OCI-LY7 (cell line): ENCODE results near the gene FCN1. TPM values are rescaled to one million over a fixed set of nuclear protein-coding genes. Genes with fewer than 3 reads are reported as not detected.

Experiments
- Bru-seq: library from RNA; stranded (reverse); fragments of 400-500 nt; gene quantifications from one replicate; lab custom pipeline; 2021; lab: Mats Ljungman, UMichigan
- BruChase-seq, 2 experiments: library from RNA; stranded (reverse); fragments of 400-500 nt; gene quantifications; one replicate each; lab custom pipeline; 2021; lab: Mats Ljungman, UMichigan
- BruUV-seq: library from RNA; stranded (reverse); fragments of 400-500 nt; replicated peaks from 2 replicates; lab custom pipeline; 2021; lab: Mats Ljungman, UMichigan
- CTCF ChIA-PET: fragments of 300-600 bp; sonication (Branson Sonifier 250); formaldehyde crosslinking; loops from one replicate; lab custom pipeline; 2022; ENCODE audit warnings: antibody characterized with exemption; ENCODE audit not compliant: unreplicated experiment; lab: Charles Lee
- POLR2A ChIA-PET: fragments of 300-600 bp; sonication (Branson Sonifier 250); formaldehyde crosslinking; loops from one replicate; lab custom pipeline; 2022; ENCODE audit warnings: antibody characterized with exemption; lab: Charles Lee
- DNase-seq: peaks from one replicate; pipeline ENCODE4 v3.0.0-alpha.2; 2015; ENCODE audit warnings: low spot score
- H2AFZ ChIP-seq: fragments of 200-600 bp; sonication (generic), shearing (Covaris generic); 2 replicates; pipeline ENCODE4 v1.6.1; 2014; ENCODE audit warnings: mild to moderate bottlenecking, antibody characterized with exemption, low read length, moderate library complexity
- H3K27ac ChIP-seq: fragments of 200-600 bp; sonication (generic); 2 replicates; pipeline ENCODE4 v1.5.1; 2014; ENCODE audit warnings: mixed run types, low read depth, mild to moderate bottlenecking, moderate library complexity, low read length, inconsistent platforms; ENCODE audit not compliant: poor library complexity, severe bottlenecking
- H3K36me3 ChIP-seq: fragments of 200-600 bp; sonication (generic); 2 replicates; pipeline ENCODE4 v1.6.1; 2014; ENCODE audit warnings: mild to moderate bottlenecking, antibody characterized with exemption, low read length, moderate library complexity, mixed read lengths; ENCODE audit not compliant: insufficient read depth
- H3K4me1 ChIP-seq: fragments of 200-600 bp; sonication (generic); 2 replicates; pipeline ENCODE4 v1.5.1; 2014; ENCODE audit warnings: mild to moderate bottlenecking, low read length; ENCODE audit not compliant: insufficient read depth, poor library complexity, severe bottlenecking
- H3K4me2 ChIP-seq: fragments of 200-600 bp; sonication (generic); 2 replicates; pipeline ENCODE4 v1.6.1; 2014; ENCODE audit warnings: mild to moderate bottlenecking, low read length
- H3K4me3 ChIP-seq: fragments of 200-600 bp; sonication (generic); 2 replicates; pipeline ENCODE4 v1.5.1; 2014; ENCODE audit warnings: mild to moderate bottlenecking, low read depth, low read length; ENCODE audit not compliant: poor library complexity, severe bottlenecking
- H3K79me2 ChIP-seq: fragments of 200-600 bp; sonication (generic); 2 replicates; pipeline ENCODE4 v1.6.1; 2016; ENCODE audit warnings: low read depth, mild to moderate bottlenecking, low read length, moderate library complexity, mixed read lengths; ENCODE audit not compliant: insufficient read depth
- H3K9me2 ChIP-seq: fragments of 200-600 bp; sonication (generic); 2 replicates; pipeline ENCODE4 v1.6.1; 2016; ENCODE audit warnings: mild to moderate bottlenecking, low read length, mixed read lengths; ENCODE audit not compliant: insufficient read depth
- H3K9me3 ChIP-seq: fragments of 200-600 bp; sonication (generic); 2 replicates; pipeline ENCODE4 v1.6.1; 2014; ENCODE audit warnings: mild to moderate bottlenecking, mixed run types, low read length, mixed read lengths
- H4K20me1 ChIP-seq: fragments of 200-600 bp; sonication (generic); 2 replicates; pipeline ENCODE4 v1.6.1; 2014; ENCODE audit warnings: mild to moderate bottlenecking, antibody characterized with exemption, low read length, moderate library complexity, mixed read lengths; ENCODE audit not compliant: insufficient read depth
- CTCF ChIP-seq: fragments of 200-600 bp; sonication (generic); conservative IDR thresholded peaks from 2 replicates; pipeline ENCODE4 v1.5.1; 2014; ENCODE audit warnings: mild to moderate bottlenecking, antibody characterized with exemption, low read length, moderate library complexity, mixed read lengths
- EZH2phosphoT487 ChIP-seq: fragments of 200-600 bp; sonication (generic); IDR thresholded peaks from 2 replicates; pipeline ENCODE4 v1.6.1; 2018; ENCODE audit warnings: low read depth, borderline replicate concordance, mild to moderate bottlenecking, mixed run types, antibody characterized with exemption, low read length, moderate library complexity, mixed read lengths
- intact Hi-C: fragments of 100-400 bp; cut with micrococcal nuclease; formaldehyde crosslinking; loops from one replicate; pipeline ENCODE4 v1.10.0; 2022; ENCODE audit not compliant: unreplicated experiment
- long read RNA-seq: library from polyadenylated mRNA; stranded (forward); transcript quantifications from one replicate; pipeline ENCODE4 v2.0.0, GENCODE V29; 2022
- total RNA-seq, 2 experiments: library from RNA; depleted of rRNA in 1 of 2; stranded (reverse); fragments of >200 nt in 1 of 2; shearing (Covaris generic) in 1 of 2; gene quantifications; 2 replicates each; pipeline ENCODE4 v1.2.3, GENCODE V29; 2014 to 2022

Gene FCN1
- total RNA-seq (2014; rRNA removed; shearing (Covaris generic)) (0.19 TPM in 1 of 2 replicates, not detected in the other), total RNA-seq (2022) (0.30 and 0.42 TPM in 2 replicates), Bru-seq, nascent RNA (percentile 14 among the genes with signal in this experiment), BruChase-seq, experiment 1, labeled RNA remaining after a 6-hour chase (percentile 14 among the genes with signal in this experiment), BruChase-seq, experiment 2, labeled RNA remaining after a 2-hour chase (percentile 25 among the genes with signal in this experiment)
- long read RNA-seq, partial matches to known transcripts: 0 of 1 reads
- long read RNA-seq, other reads (novel, unspliced or antisense): 0 of 1 reads

- ChIA-PET POLR2A (interaction anchor here (0.8 kb wide), 1 partner anchor 19 kb away, joined by 3 read pairs; no protein-coding TSS in a partner anchor), CTCF (interaction anchor here (1.5 kb wide), 1 partner anchor 20 kb away, joined by 4 read pairs; no protein-coding TSS in a partner anchor)
- no peaks in the 10 kb centered on the region for H4K20me1 ChIP-seq
- no peak within 1 kb of the TSS for H3K27ac ChIP-seq
- peak; percentile 78 for DNase-seq
- H3K4me1 ChIP-seq: peaks cover 33% of the 10 kb centered on the region
- intact Hi-C loops: no loop called here
- BruUV-seq: no TSS peak
- no peaks in the 10 kb centered on the region; the same call in 1 of the 2 replicates for H3K36me3 ChIP-seq
- TF ChIP-seq CTCF (no peak), EZH2phosphoT487 (no peak)
- H2AFZ ChIP-seq: no peak within 1 kb of the TSS; the same call in 1 of the 2 replicates
- H3K4me2 ChIP-seq: peak within 1 kb of the TSS; percentile 66
- H3K9me2 ChIP-seq: no peaks in the 10 kb centered on the region
- no peaks in the 10 kb centered on the region for H3K79me2 ChIP-seq
- H3K4me3 ChIP-seq: peak within 1 kb of the TSS; percentile 27
- H3K9me3 ChIP-seq: peaks cover 21% of the 10 kb centered on the region
Measured at GRCh38 chr9:134917431-134918373, at the start of gene FCN1. Gene FCN1, minus strand, starts transcription at chr9:134917912. Its CDS starts 41 bp downstream, at chr9:134917871.

GRCh38 chr9:134966697-134967546, 49.2 kb upstream of the FCN1 start:
- H3K4me1 ChIP-seq: peaks cover 6% of the 10 kb centered on the region
- no peak overlapping the region for H3K4me2 ChIP-seq
- H3K4me3 ChIP-seq: no peak overlapping the region
- H3K9me3 ChIP-seq: no peaks in the 10 kb centered on the region
- H3K9me2 ChIP-seq: no peaks in the 10 kb centered on the region
- DNase-seq: no peak
- no peak overlapping the region for H3K27ac ChIP-seq
- TF ChIP-seq EZH2phosphoT487: no peak
- TF ChIP-seq CTCF: no peak
- no peaks in the 10 kb centered on the region for H3K36me3 ChIP-seq
- H2AFZ ChIP-seq: no peak overlapping the region
- H4K20me1 ChIP-seq: no peaks in the 10 kb centered on the region
- BruUV-seq: no TSS peak
- CTCF ChIA-PET: no interaction called here
- H3K79me2 ChIP-seq: no peaks in the 10 kb centered on the region
- intact Hi-C loops: no loop called here
- POLR2A ChIA-PET: no interaction called here
